Stimulated activated CD4-positive, alpha-beta T cell treated with anti-CD3 and anti-CD28 coated beads, Interleukin-12 subunit alpha, Interleukin-12 subunit beta, amount 100 ng/mL, for 4 hours (primary cell): ENCODE measurements around the gene FAS.
"Not testable (repeated sequence)": the region's sequence is repeated elsewhere in the genome, so short reads cannot be mapped to it uniquely, and the experiment has no call there.

ENCODE experiments used
- DNase-seq: peaks from one replicate; pipeline ENCODE4 v3.0.0-alpha.2; 2020

Gene FAS

DNA sequence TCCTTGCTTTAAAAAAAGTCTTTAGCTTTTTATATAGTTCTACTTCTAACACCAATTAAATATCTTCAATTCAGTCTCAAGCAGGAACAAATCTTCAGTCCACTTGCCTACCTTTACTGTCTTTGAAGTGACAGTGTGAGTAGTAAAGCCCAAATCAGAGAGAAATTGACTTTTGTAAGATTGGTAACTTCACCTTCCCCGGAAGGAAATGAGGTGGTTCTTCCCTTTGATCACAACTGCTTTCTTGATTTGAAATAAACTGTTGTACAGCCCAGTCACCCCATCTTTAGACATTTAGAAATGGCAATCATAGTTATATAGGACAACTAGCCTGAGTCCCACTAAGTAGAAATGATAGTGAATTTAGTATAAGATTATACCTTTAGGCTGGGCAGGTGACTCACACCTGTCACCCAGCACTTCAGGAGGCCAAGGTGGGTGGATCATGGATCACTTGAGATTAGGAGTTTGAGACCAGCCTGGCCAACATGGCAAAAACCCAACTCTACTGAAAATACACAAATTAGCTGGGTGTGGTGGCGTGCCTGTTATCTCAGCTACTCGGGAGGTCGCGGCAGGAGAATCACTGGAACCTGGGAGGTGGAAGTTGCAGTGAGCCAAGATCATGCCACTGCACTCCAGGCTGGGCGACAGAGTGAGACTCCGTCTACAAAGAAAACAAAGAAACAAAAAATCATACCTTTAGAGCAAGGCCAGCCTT, 4.7 kb downstream of the FAS start:
- DNase-seq, result no peak

DNA sequence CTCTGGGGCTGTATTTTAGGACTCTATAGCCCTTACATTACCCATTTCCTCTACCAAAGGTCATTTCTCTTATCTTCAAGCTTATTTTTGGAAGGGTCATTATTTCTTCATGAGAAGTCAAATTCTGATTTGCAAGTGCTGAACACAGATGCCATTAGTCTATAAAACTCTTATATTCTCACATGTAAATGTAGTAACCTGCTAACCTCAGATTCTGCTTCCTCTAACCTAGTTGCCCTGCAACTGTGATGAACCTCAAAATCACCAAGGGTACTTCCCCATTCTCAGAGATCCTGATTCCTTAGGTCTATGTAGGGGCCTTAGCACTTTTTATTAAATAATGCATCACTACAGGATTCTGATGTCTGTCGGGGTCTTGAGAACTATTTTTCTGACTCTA, 6.3 kb downstream of the FAS start:
- DNase-seq, result no peak

DNA sequence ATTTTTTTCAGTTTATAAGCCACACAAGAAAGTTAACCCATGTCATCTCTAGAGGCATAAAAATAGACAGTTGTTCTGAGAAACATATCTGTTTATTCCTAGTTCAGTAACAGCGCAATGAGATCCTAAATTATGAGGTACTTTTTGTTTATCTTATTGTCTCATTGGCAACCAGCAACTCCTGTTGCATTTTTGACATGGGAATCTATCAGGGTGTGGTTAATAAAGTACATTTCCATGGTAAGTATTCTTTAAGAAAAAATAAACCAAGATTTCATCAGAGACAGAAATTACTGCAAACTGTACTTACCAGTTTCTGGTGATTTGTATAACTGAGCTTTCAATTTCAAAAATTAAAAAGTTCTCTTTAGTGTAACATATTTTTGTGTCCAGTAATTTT, 9.0 kb downstream of the FAS start:
- no peak for DNase-seq

DNA sequence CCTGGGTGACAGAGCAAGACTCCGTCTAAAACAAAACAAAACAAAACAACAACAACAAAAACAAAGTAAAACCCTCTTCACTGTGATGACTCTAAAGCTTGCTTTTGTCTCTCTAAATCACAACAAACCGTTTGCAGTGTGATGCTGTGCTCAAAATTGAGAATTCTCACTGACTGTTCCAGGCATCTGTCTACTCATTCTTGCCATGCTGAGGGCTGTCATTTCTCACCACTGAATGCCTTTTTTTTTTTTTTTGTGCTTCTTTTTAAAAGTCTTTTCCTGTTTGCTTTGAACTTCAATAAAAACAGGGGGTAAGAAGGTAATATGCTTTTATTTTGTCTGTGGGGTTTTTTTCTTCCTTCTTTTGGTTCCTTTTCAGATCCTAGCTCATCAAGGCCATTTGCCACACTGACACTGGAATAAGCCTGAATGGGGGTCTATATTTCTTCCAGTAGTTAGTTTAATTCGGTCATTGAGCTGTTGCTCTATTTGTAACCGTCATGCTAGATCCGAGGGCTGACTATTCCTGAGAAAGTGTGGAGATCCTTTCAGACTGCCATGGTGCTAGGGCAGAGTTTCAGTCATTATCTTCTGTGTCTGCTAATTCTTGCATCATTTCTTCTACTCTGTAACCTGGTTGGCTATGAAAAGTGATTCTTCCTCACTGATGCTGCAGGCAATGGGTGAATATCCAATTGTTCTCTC, 10.6 kb downstream of the FAS start:
- DNase-seq, result no peak

DNA sequence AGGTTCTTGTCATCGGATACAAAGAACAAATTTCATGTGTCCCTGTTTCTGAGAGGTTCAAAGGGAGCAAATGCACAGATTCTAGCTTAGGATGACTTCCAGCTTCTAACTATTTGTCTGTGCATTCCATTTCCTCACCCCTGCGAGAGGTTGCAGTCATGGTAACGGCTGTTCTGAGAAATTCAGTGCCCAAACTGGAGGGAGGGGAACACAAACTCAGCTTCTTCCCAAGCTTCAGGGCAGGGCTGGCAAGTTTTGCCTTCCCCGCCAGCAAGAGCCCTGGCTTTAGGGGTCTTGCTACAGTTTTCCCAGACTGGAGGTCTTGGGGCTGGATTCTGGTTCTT, 11.1 kb downstream of the FAS start:
- no peak for DNase-seq

DNA sequence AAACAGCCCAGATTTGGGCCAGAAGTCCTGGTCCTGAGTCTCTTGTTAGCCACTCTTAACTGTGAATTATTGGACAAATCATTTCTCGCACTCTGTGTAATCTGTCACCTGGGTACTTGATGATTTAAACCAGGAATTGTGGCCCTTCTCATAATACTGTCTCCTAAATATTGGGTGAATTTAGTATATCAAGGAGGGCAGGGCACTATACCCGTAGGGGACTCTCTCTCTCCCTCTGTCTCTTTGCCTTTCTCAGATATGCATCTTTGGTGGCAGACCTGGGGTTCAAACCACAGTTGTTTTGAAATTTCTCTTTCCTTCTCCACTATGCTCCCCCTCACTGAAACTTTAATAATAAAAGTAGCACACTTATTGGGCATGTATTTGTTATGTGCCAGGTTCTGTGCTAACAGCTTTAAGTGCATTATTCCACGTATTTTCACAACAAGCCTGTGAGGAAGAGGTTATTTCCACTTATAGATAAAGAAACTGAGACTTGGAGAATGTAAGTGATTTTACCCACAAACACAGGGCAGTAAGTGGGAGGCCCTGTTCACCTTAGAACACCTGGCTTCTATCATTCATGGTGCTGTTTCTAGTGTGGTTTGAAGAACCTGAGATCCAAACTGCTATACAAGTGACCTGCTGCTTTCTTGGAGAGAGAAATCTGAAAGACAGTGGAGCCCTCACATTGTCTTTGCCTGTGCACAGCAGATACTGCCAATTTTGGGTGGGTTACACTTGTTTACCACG, 11.8 kb downstream of the FAS start:
- DNase-seq, result no peak

DNA sequence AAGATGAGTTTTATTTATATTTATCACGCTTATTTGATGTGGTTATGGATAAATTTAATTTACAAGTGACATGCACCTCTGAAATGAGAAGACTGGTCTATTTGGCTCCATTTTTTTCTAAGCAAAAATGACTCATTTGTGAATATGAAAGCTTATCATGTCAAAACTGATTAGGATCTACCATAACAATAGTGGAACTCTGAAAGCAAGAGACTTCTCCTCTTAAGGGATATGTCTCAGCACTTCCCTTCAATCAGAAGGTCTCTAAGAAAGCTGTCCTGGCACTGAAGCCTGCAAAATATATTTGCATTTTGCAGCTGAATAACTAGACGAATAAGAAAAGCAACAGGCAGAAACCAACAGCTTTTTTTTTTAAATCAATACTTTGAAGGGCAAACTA, 12.7 kb downstream of the FAS start:
- no peak for DNase-seq

DNA sequence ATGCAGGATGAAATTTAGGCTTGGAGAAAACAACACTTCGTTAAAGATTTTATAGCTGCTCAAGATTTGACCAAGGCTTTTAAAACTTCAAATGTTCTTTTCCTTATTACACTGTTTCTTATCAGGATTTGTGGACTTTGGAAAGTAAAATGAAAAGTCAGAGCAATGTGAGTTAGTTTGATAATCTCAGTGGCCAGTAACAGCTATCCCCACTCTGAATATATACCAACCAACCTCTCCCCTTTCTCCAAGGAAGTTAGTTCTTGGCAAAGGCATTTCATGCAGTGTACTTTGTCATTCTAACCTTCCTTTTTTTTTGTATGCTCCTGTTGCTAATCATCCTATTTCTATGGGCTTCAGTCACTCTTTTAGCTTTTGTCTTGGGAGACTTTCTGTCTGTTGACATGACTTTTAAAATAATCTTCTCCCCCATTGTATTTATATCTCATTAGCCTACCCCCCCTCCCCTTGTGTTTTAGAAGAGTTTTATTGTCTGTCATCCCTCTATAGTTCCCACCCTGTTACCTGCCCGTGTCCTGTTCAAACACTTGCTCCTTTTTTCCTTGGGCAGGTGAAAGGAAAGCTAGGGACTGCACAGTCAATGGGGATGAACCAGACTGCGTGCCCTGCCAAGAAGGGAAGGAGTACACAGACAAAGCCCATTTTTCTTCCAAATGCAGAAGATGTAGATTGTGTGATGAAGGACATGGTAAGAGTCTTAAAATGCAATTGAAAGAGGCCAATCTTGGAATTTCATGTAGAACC, 16.7 kb downstream of the FAS start:
- no peak for DNase-seq

DNA sequence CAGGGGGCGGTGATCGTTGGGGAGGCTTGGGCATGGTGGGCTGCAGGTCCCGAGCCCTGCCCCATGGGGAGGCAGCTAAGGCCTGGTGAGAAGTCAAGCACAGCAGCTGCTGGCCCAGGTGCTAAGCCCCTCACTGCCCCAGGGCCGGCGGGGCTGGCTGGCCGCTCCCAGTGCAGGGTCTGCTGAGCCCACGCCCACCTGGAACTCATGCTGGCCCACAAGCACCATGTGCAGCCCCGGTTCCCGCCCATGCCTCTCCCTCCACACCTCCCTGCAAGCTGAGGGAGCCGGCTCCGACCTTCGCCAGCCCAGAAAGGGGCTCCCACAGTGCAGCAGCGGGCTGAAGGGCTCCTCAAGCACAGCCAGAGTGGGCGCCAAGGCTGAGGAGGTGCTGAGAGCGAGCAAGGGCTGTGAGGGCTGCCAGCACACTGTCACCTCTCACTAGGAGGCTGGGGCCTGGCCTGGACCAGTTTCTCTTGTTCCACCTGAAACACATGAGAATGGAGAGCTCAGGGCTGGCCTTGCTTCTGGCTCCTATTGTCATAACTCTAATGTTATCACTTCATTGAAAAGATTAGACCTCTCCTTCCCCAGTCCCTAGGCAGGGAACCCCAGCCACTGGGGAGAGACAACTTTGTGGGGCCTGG, 28.2 kb downstream of the FAS start:
- not testable (repeated sequence) for DNase-seq

DNA sequence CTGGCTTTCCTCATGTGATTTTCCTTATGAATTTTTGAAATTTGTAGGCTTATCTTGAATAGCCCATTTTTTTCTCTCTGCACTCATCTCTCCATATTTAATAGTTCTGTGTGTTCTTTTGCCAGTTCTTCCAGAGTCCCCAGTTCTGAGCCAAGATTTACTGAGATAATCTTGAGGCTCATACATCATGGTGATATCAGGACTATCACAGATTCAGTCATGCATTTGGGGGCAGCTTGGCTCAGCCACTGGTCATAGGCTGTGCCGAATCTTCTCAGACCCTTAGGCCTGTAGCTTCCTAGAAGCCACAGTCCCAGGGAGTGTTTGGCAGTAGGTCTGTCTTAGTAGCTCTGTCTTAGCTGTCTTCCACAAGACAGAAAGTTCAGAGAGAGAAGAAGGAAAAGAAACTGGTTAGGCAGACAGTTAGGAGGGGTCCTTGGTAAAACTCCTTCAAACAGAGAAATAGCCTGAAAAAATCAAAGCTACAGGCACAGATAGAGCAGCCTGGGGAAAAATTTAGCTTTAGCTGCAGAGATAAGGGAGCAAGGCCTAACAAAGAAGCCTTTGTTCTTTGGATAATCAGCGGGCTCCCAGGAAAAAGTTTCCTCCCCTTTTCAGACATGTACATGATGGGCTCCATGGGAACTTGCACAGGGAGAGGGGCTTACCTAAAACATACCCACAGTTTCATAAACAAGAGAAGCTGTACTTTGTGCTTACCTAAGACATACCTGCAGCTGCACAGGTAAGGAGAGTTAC, 29.1 kb downstream of the FAS start:
- no peak for DNase-seq

DNA sequence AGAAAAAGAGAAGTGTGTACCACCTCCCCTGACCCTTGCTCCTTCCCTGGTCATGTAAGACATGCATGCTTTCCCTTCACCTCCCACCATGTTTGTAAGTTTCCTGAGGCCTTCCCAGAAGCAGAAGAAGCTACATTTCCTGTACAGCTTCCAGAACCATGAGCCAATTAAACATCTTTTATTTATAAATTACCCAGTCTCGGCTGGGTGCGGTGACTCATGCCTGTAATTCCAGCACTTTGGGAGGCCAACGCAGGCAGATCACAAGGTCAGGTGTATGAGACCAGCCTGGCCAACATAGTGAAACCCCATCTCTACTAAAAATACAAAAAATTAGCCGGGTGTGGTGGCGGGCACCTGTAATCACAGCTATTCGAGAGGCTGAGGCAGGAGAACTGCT, 30.9 kb downstream of the FAS start:
- DNase-seq, result not testable (repeated sequence)

DNA sequence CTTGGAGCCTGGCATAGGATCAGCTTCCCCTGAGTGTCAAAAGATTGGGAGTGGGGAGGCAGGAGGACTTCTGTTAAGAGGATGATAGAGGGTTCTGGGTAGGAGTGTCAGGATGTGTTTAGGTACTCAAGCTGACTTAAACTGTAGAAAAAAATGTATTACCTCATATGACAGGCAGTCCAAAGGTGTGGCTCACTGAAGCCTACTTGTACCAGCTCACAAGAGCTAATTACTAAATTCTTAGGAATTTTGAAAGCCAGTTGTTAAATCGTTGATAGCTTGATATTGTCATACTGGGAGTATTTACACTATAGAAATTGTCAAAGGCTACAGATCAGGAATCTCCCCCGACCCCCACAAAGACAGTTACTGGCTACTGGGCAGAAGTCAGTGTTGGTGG, 32.1 kb downstream of the FAS start:
- DNase-seq, result no peak

DNA sequence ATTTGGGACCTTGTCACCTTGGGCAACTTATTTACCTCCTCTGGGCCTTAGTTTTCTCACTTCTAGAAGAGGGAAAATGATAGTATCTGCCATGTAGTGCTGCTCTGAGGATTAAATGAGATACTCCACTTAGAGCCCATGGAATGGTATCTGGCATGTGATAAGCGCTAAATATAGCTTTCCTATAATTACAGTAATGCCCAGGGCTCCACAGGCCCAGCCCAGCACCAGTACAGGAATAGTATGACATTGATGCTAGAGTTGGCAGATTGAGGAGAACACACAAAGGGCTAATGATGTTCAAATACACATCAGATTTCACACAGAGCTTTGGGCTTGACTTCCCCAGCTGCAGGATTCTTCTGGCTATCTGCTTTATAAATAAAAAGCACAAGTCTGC, 34.9 kb downstream of the FAS start:
- no peak for DNase-seq

DNA sequence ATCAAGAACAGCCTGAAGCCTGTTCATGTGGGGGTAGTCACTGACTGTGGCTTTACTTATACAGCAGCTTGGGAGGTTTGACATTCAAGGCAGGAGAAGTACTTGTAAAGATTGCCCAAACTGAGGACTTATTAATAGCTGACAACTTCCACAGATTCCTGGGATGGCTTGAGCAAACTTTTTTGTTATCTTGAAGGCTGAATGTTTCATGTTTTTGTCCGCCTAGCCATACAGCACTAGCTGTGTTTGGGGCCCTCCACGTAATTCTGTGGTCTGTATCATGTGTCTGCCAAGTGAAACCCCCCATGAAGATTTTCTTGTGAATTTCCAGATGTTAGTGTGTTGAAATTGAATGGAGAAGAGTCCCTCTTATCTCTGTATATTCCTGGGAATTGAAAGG, 38.6 kb downstream of the FAS start:
- DNase-seq, result no peak

DNA sequence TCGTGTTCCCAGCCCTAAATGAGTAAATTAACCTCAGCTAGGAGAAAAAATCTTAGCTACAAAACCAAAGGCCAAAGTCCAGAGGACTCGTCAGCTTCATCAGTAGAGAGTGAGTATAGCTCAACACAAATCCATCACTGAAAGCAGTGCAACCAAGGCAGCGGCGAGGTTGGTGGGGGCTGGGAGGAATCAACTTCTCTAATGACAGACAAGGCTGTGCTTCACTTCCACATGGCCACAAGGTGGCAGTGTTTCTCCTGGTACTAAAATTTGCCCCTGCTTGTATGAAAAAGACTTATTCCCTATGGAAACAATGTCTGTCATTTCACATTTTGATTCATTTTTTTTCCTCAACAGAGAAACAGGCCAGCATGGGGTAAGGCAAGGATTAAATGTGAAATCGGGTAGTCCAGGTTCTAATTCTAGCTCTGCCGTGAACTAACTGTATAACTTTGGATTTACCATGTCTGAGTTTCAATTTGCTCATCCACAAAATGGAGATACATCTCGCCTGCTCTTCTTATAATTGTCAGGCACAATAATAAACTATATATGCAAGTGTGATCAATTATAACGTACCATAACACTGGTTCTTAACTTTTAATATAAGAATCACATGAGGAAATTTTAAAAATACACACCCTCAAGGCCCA, 39.3 kb downstream of the FAS start:
- DNase-seq, result peak; percentile 58

DNA sequence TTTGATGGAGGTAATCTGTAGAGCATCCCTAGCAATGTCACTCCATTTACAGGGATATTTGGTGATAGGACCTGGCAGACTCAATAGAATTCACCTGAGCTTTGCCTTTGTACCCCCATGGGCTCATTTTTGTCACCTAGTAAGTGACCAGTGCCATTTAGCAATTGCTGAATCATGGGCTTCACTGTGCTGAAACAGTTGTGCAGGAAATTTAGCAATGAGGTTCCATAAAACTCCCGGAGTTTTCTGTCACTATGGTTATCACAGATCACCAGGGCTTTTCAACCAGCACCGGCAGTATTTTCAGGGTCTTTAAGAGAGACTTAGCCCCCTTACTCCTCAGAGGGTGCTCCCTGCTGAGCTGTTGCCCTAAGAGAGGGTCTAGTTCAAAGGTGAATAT, 40.2 kb downstream of the FAS start:
- DNase-seq, result no peak

DNA sequence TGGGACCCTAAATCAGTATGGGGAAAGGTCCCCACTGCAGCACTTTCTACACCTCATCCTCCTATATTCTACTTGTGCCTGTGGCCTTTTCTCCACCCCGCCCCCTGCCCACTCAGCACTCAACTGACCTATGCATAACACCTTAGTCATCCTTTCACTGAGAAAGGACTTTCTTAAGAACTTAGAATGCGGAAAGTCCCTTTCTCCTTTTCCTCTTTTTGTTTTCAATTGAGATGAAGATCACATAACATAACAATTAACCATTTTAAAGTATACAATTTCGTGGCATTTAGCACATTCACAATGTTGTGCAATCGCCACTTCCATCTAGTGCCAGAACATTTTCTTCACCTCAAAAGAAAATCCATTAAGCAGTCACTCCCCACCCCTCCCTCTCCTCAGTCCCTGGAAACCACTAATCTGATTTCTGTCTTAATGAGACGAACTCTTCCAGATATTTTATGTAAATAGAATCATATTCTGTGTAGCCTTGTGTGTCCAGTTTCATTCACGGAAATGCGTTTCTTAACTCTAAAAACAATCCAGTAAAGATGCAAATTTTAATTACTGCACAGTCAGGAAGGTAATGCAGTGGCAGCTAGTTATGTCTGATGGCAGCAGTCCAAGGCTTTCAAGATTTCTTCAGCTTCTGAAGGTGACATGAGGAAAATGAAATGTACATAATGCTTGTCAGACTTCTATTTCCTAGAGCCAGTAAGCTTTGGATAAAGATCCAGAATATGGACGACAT, 41.7 kb downstream of the FAS start:
- DNase-seq, result peak; percentile 54

DNA sequence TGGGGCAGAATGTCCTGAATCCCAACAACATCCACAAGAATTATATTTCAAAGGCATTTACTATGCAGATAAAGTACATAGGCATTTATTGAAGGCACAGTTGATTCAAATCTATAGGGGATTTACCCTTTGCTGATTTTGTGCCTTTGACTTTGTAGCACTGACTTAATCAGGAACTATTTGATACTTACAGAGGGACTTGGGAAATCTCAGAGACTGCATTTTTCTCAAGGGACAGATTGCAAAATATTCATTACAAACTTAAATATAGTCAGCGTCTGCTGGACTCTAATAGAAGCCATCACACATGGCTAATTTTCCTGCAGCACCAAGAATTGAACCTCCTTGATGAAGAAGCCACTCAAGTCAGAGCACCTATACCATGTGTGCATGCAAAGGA, 44.9 kb downstream of the FAS start:
- no peak for DNase-seq

DNA sequence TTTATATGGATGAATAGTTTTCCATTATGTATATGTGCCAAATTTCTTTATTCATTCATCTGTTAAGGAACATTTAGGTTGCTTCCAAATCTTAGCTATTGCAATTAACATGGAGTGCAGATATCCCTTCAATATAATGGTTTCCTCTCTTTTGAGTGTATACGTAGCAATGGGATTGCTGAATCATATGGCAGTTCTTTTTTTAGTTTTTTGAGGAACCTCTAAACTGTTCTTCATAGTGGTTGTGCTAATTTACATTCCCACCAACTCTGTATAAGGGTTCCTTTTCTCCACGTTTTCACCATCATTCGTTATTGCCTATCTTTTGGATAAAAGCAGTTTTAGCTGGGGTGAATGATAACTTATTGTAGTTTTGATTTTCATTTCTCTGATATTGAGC, 46.5 kb downstream of the FAS start:
- DNase-seq, result no peak

DNA sequence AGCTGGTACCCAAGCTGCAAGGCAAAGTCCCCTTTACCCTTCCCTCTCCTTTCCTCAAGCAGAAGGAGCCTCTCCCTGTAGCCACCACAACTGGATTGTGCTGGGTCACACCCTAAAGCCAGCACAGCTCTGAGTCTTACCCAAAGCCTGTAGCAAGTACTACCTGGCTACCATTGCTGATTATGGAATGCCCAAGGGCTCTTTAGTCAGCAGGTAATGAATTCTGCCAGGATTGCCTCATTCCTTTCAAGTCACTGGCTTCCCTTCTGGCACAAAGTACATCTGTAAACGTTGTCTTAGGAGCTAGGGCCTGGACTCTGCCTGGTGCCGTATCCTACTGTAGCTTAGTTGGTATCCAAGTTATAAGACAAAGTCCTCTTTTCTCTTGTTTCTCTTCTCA, 52.0 kb downstream of the FAS start:
- DNase-seq, result no peak

DNA sequence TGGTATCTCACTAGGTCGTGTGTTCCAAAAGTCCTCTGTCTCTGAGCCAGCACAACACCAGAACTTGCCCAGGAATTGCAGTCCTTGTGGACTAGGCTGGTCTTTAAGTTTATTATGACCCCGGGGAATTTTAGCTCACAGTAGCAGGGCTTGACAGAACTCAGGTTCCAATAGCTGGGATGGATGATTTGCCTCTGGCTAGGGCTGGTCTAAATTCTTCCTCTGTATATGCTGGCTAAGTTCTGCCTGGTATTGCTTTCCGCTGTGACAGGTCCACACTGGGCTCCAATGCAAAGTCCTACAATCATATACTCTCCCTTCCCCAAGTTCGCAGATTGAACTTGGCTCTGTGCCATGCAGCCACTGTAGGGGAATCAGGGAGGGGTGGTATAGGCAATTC, 52.5 kb downstream of the FAS start:
- DNase-seq, result no peak
